Measurements from ENCODE around the gene TPRX1.

- TF ChIP-seq CTCF (IDR thresholded peaks at IDR 0.05; ENCODE audit: low read depth, low read length) (no peak), MAX (IDR thresholded peaks at IDR 0.05; ENCODE audit: low read depth, low read length) (no peak), POLR2A (IDR thresholded peaks at IDR 0.05; ENCODE audit: extremely low read depth, insufficient read length) (no peak), MYC (IDR thresholded peaks at IDR 0.05; ENCODE audit: low read depth, low read length) (no peak)
Observed at GRCh38 chr19:47762615-47763308, 41.6 kb downstream of the TPRX1 start.
